SK-N-SH (cell line): ENCODE results near the gene FNDC3B. TPM values are rescaled to one million over a fixed set of nuclear protein-coding genes. Genes with fewer than 3 reads are reported as not detected.
A peak's percentile ranks its signal among the peaks of the same experiment; 100 is the strongest.

ENCODE experiments used
- CTCF ChIA-PET: fragments of 300-600, 350-600 bp; formaldehyde crosslinking; extraction: SDS; loops from one replicate; lab custom pipeline; 2021; lab: Yijun Ruan, JAX
- POLR2A ChIA-PET: fragments of 350-600 bp; sonication (Branson Sonifier 250); formaldehyde crosslinking; extraction: SDS; loops from one replicate; lab custom pipeline; 2020; ENCODE audit warnings: antibody characterized with exemption, inconsistent platforms; lab: Yijun Ruan, JAX
- DNase-seq: peaks from one replicate; pipeline ENCODE4 v3.0.0; 2012
- H2AFZ ChIP-seq: fragments of 200-600 bp; sonication (generic); 2 replicates; pipeline ENCODE4 v1.8.1; 2016; ENCODE audit warnings: antibody characterized with exemption, mild to moderate bottlenecking, low read depth
- H3F3A ChIP-seq: fragments of 200-600 bp; sonication (generic); replicated peaks from 2 replicates; pipeline ENCODE3; 2016; ENCODE audit warnings: antibody characterized with exemption, mild to moderate bottlenecking; ENCODE audit not compliant: insufficient read depth
- H3K27ac ChIP-seq, 2 experiments: fragments of 200-500 bp in 1 of 2; fragments of 200-600 bp in 1 of 2; sonication (Bioruptor generic) in 1 of 2; sonication (generic), shearing (Covaris generic) in 1 of 2; 2 replicates each; pipeline versions ENCODE4 v1.5.1 to v1.6.1; 2014 to 2016; ENCODE audit warnings: low read depth in 2 of 2, inconsistent platforms in 1 of 2, low read length in 1 of 2, mild to moderate bottlenecking in 1 of 2, mixed read lengths in 1 of 2
- H3K27me3 ChIP-seq: fragments of 200-600 bp; sonication (generic), shearing (Covaris generic); 2 replicates; pipeline ENCODE4 v1.6.1; 2016; ENCODE audit warnings: mixed run types; ENCODE audit not compliant: insufficient read depth
- H3K36me3 ChIP-seq, 2 experiments: fragments of 200-500 bp in 1 of 2; fragments of 200-600 bp in 1 of 2; sonication (Bioruptor generic) in 1 of 2; sonication (generic) in 1 of 2; replicated peaks in 1 of 2; 2 replicates each; pipeline versions ENCODE3 to v1.5.1; 2014 to 2016; ENCODE audit warnings: low read length in 1 of 2, mild to moderate bottlenecking in 1 of 2; ENCODE audit not compliant: insufficient read depth in 2 of 2, control insufficient read depth in 1 of 2
- H3K4me1 ChIP-seq, 2 experiments: fragments of 200-500 bp in 1 of 2; fragments of 200-600 bp in 1 of 2; sonication (Bioruptor generic) in 1 of 2; sonication (generic), shearing (Covaris generic) in 1 of 2; 2 replicates each; pipeline versions ENCODE4 v1.5.1 to v1.6.1; 2014 to 2016; ENCODE audit warnings: low read depth in 1 of 2, low read length in 1 of 2, mixed run types in 1 of 2; ENCODE audit not compliant: insufficient read depth in 2 of 2, control insufficient read depth in 1 of 2
- H3K4me2 ChIP-seq: fragments of 200-600 bp; sonication (generic), shearing (Covaris generic); 2 replicates; pipeline ENCODE4 v1.6.1; 2017; ENCODE audit warnings: mixed run types
- H3K4me3 ChIP-seq, 2 experiments: fragments of 200-500 bp in 1 of 2; fragments of 200-600 bp in 1 of 2; sonication (Bioruptor generic) in 1 of 2; sonication (generic), shearing (Covaris generic) in 1 of 2; 2 replicates each; pipeline versions ENCODE4 v1.5.1 to v1.8.1; 2014 to 2016; ENCODE audit warnings: low read depth in 2 of 2, inconsistent platforms in 1 of 2, low read length in 1 of 2, mild to moderate bottlenecking in 1 of 2, mixed read lengths in 1 of 2, moderate library complexity in 1 of 2
- H3K79me2 ChIP-seq: fragments of 200-600 bp; sonication (generic); 2 replicates; pipeline ENCODE4 v1.8.1; 2017; ENCODE audit warnings: mild to moderate bottlenecking; ENCODE audit not compliant: insufficient read depth
- H3K9ac ChIP-seq: fragments of 200-600 bp; sonication (generic); 2 replicates; pipeline ENCODE4 v1.6.1; 2017; ENCODE audit warnings: mixed run types
- H3K9me2 ChIP-seq: fragments of 200-600 bp; sonication (generic); 2 replicates; pipeline ENCODE4 v1.6.1; 2017; ENCODE audit warnings: mixed run types
- H3K9me3 ChIP-seq: fragments of 200-600 bp; sonication (generic); 2 replicates; pipeline ENCODE4 v1.6.1; 2017; ENCODE audit warnings: mixed run types, mild to moderate bottlenecking, moderate library complexity
- H4K20me1 ChIP-seq: fragments of 200-600 bp; sonication (generic); 2 replicates; pipeline ENCODE4 v1.6.1; 2017; ENCODE audit warnings: mild to moderate bottlenecking, mixed run types; ENCODE audit not compliant: insufficient read depth
- EZH2phosphoT487 ChIP-seq: fragments of 200-600 bp; sonication (generic); IDR thresholded peaks from 2 replicates; pipeline ENCODE4 v1.6.1; 2017; ENCODE audit warnings: low read depth, mixed run types, mild to moderate bottlenecking, antibody characterized with exemption, moderate library complexity, borderline replicate concordance
- FOSL2 ChIP-seq: IDR thresholded peaks from 2 replicates; pipeline ENCODE4 v1.4.0; 2012; ENCODE audit warnings: low read depth, mild to moderate bottlenecking, moderate library complexity, borderline replicate concordance
- FOXJ3 ChIP-seq: sonication (generic); formaldehyde crosslinking; IDR thresholded peaks from 2 replicates; pipeline ENCODE4 v1.5.1; 2020; ENCODE audit warnings: mild to moderate bottlenecking, missing genetic modification reagents
- FOXM1 ChIP-seq: IDR thresholded peaks from 2 replicates; pipeline ENCODE4 v1.4.0; 2012; ENCODE audit warnings: low read depth, mild to moderate bottlenecking
- GABPA ChIP-seq: IDR thresholded peaks from 2 replicates; pipeline ENCODE4 v1.4.0; 2012; ENCODE audit warnings: low read depth, mild to moderate bottlenecking
- JUND ChIP-seq: IDR thresholded peaks from 2 replicates; pipeline ENCODE4 v1.4.0; 2012
- NFIC ChIP-seq: IDR thresholded peaks from 2 replicates; pipeline ENCODE4 v1.4.0; 2012; ENCODE audit warnings: borderline replicate concordance
- NRF1 ChIP-seq: IDR thresholded peaks from 2 replicates; pipeline ENCODE4 v1.6.1; 2012; ENCODE audit warnings: low read depth, mild to moderate bottlenecking, low read length
- PBX3 ChIP-seq: IDR thresholded peaks from 2 replicates; pipeline ENCODE4; 2012
- RCOR1 ChIP-seq: fragments of 150-350 bp; IDR thresholded peaks from 2 replicates; pipeline ENCODE4 v1.6.1; 2017; ENCODE audit warnings: antibody characterized with exemption, low read length
- RFX5 ChIP-seq: IDR thresholded peaks from 2 replicates; pipeline ENCODE4 v1.6.1; 2012; ENCODE audit warnings: mild to moderate bottlenecking, improper control_type of control experiment, low read length
- SIN3A ChIP-seq: IDR thresholded peaks from 2 replicates; pipeline ENCODE4 v1.6.1; 2012; ENCODE audit warnings: low read depth, mild to moderate bottlenecking, low read length, moderate library complexity, borderline replicate concordance
- TCF12 ChIP-seq: IDR thresholded peaks from 2 replicates; pipeline ENCODE4 v1.4.0; 2012
- TEAD4 ChIP-seq: IDR thresholded peaks from 2 replicates; pipeline ENCODE4 v1.4.0; 2012; ENCODE audit warnings: mild to moderate bottlenecking, borderline replicate concordance; ENCODE audit not compliant: insufficient read depth
- USF1 ChIP-seq: IDR thresholded peaks from 2 replicates; pipeline ENCODE4 v1.4.0; 2012; ENCODE audit warnings: low read depth, borderline replicate concordance
- WGBS: methylation state at CpG from one replicate; pipeline ENCODE4 v1.1.6; 2017; ENCODE audit warnings: low lambda C conversion rate; 5-methylcytosine and 5-hydroxymethylcytosine counted together
- polyA plus RNA-seq, 3 experiments: library from polyadenylated mRNA; depleted of rRNA; stranded (reverse); fragments of >200 nt; gene quantifications; 2 replicates each; pipeline ENCODE4 v1.2.3, GENCODE V29; 2012
- TF ChIP-seq, protein P1 (sequence below): IDR thresholded peaks from 2 replicates; pipeline ENCODE4 v1.4.0; 2012; ENCODE audit warnings: low read depth, borderline replicate concordance
- TF ChIP-seq, protein P2 (sequence below): fragments of 150-350 bp; IDR thresholded peaks from 2 replicates; pipeline ENCODE4 v1.6.1; 2017; ENCODE audit warnings: antibody characterized with exemption, low read length, low read depth, borderline replicate concordance
- TF ChIP-seq, protein P3 (sequence below): fragments of 200-600 bp; sonication (generic); IDR thresholded peaks from 2 replicates; pipeline ENCODE4 v1.6.1; 2017; ENCODE audit warnings: antibody characterized with exemption, mild to moderate bottlenecking, moderate library complexity

The FNDC3B gene
- polyA plus RNA-seq, 1 of the 3 experiments (the other 2 are of a cell fraction) = 10.4 TPM

- CTCF ChIA-PET = interaction anchor here (1.0 to 3.9 kb wide), 2 partner anchors 17 to 25 kb away, joined by 3 to 12 read pairs; no protein-coding TSS in a partner anchor
Observed at GRCh38 chr3:172315401-172316091, 276.2 kb downstream of the FNDC3B start.

GRCh38 chr3:172316758-172317157 lies 277.4 kb downstream of the FNDC3B start:
- Histone ChIP-seq H3K9ac (no peak overlapping the region), H3K9me3 (no peaks in the 10 kb centered on the region), H3K27ac (peak overlapping the region; percentile 8 to 94; a peak in 2 of 4 replicates), H3K4me3 (no peak overlapping the region), H3K36me3 (peaks cover 43 to 51% of the 10 kb centered on the region in 2 experiments), H3K27me3 (no peaks in the 10 kb centered on the region), H3K4me1 (peaks cover 24 to 40% of the 10 kb centered on the region in 2 experiments), H4K20me1 (no peaks in the 10 kb centered on the region), H3F3A (peaks cover 21% of the 10 kb centered on the region), H3K4me2 (no peak overlapping the region), H3K79me2 (peaks cover 8% of the 10 kb centered on the region; the same call in 1 of the 2 replicates), H2AFZ (no peak overlapping the region), H3K9me2 (no peaks in the 10 kb centered on the region)
- POLR2A ChIA-PET = interaction anchor here (1.1 kb wide), 1 partner anchor 15 kb away, joined by 3 read pairs; no protein-coding TSS in a partner anchor
- DNase-seq = no peak
- CTCF ChIA-PET = no interaction called here
- WGBS = 86% methylated on average over 4 of the region's 4 CpGs
- TF ChIP-seq, protein P1, sequence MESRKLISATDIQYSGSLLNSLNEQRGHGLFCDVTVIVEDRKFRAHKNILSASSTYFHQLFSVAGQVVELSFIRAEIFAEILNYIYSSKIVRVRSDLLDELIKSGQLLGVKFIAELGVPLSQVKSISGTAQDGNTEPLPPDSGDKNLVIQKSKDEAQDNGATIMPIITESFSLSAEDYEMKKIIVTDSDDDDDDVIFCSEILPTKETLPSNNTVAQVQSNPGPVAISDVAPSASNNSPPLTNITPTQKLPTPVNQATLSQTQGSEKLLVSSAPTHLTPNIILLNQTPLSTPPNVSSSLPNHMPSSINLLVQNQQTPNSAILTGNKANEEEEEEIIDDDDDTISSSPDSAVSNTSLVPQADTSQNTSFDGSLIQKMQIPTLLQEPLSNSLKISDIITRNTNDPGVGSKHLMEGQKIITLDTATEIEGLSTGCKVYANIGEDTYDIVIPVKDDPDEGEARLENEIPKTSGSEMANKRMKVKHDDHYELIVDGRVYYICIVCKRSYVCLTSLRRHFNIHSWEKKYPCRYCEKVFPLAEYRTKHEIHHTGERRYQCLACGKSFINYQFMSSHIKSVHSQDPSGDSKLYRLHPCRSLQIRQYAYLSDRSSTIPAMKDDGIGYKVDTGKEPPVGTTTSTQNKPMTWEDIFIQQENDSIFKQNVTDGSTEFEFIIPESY = no peak
- TF ChIP-seq FOXM1 (no peak), USF1 (no peak), EZH2phosphoT487 (no peak), GABPA (no peak), JUND (no peak), NRF1 (no peak), PBX3 (no peak)
- TF ChIP-seq, protein P2, sequence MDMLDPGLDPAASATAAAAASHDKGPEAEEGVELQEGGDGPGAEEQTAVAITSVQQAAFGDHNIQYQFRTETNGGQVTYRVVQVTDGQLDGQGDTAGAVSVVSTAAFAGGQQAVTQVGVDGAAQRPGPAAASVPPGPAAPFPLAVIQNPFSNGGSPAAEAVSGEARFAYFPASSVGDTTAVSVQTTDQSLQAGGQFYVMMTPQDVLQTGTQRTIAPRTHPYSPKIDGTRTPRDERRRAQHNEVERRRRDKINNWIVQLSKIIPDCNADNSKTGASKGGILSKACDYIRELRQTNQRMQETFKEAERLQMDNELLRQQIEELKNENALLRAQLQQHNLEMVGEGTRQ = no peak

More at GRCh38 chr3:172315401-172316091, 276.2 kb downstream of the FNDC3B start:
- no peaks in the 10 kb centered on the region for H3K9me3 ChIP-seq
- H4K20me1 ChIP-seq = no peaks in the 10 kb centered on the region
- H3F3A ChIP-seq = peaks cover 21% of the 10 kb centered on the region
- WGBS = 77% methylated on average over 11 of the region's 11 CpGs
- no peak overlapping the region for H2AFZ ChIP-seq
- POLR2A ChIA-PET = interaction anchor here (0.6 to 1.1 kb wide), 3 partner anchors 17 to 647 kb away, joined by 3 read pairs; no protein-coding TSS in a partner anchor
- peak overlapping the region in 1 of 2 experiments; percentile 94; a peak in 2 of 4 replicates for H3K27ac ChIP-seq
- no peak for DNase-seq
- H3K4me1 ChIP-seq = peaks cover 26 to 40% of the 10 kb centered on the region in 2 experiments
- no peaks in the 10 kb centered on the region for H3K9me2 ChIP-seq
- peaks cover 6% of the 10 kb centered on the region; the same call in 1 of the 2 replicates for H3K79me2 ChIP-seq
- H3K9ac ChIP-seq = no peak overlapping the region
- TF ChIP-seq FOSL2 (peak; percentile 40; the same call in 1 of the 2 replicates), RFX5 (no peak), RCOR1 (no peak), FOXJ3 (CRISPR knock-in tag) (no peak), TCF12 (peak; percentile 75), TEAD4 (no peak), PBX3 (peak; percentile 52), NFIC (no peak), SIN3A (no peak)
- TF ChIP-seq, protein P3, sequence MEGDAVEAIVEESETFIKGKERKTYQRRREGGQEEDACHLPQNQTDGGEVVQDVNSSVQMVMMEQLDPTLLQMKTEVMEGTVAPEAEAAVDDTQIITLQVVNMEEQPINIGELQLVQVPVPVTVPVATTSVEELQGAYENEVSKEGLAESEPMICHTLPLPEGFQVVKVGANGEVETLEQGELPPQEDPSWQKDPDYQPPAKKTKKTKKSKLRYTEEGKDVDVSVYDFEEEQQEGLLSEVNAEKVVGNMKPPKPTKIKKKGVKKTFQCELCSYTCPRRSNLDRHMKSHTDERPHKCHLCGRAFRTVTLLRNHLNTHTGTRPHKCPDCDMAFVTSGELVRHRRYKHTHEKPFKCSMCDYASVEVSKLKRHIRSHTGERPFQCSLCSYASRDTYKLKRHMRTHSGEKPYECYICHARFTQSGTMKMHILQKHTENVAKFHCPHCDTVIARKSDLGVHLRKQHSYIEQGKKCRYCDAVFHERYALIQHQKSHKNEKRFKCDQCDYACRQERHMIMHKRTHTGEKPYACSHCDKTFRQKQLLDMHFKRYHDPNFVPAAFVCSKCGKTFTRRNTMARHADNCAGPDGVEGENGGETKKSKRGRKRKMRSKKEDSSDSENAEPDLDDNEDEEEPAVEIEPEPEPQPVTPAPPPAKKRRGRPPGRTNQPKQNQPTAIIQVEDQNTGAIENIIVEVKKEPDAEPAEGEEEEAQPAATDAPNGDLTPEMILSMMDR = no peak
- H3K4me3 ChIP-seq = no peak overlapping the region
- no peaks in the 10 kb centered on the region for H3K27me3 ChIP-seq
- peaks cover 50 to 51% of the 10 kb centered on the region in 2 experiments for H3K36me3 ChIP-seq
- H3K4me2 ChIP-seq = no peak overlapping the region
